Activated CD4-positive, alpha-beta memory T cell treated with anti-CD3 and anti-CD28 coated beads for 36 hours (primary cell): ENCODE measurements around the gene VGLL3. TPM values are rescaled to one million over a fixed set of nuclear protein-coding genes. Genes with fewer than 3 reads are reported as not detected.

Source experiments
- total RNA-seq, 2 experiments: library from RNA; stranded (reverse); gene quantifications; one replicate each; pipeline ENCODE4 v1.2.3, GENCODE V29; 2021

VGLL3 gene
- total RNA-seq, 2 experiments from 2014 or later = not detected

Other genes starting within 250 kb of the VGLL3 start
- 10 to 100 TPM; 28.4 to 29.0 TPM for gene CHMP2B, start 236.2 kb upstream of the VGLL3 start, total RNA-seq